DOHH2 (cell line): ENCODE measurements around the gene PXK.

Experiments used
- CTCF ChIP-seq: fragments of 200-600 bp; sonication (generic); IDR thresholded peaks from one replicate; pipeline ENCODE4 v1.5.1; 2014; ENCODE audit warnings: antibody characterized with exemption, mild to moderate bottlenecking, low read depth, low read length; ENCODE audit not compliant: poor library complexity, severe bottlenecking
- EZH2phosphoT487 ChIP-seq: fragments of 200-600 bp; sonication (generic); IDR thresholded peaks from 2 replicates; pipeline ENCODE4 v1.6.1; 2017; ENCODE audit warnings: borderline replicate concordance, mild to moderate bottlenecking, antibody characterized with exemption, low read length, moderate library complexity, mixed read lengths

- TF ChIP-seq EZH2phosphoT487 (no peak), CTCF (peak; percentile 26)
These were observed 44.5 kb upstream of the PXK start for GRCh38 chr3:58288011-58288728.
